ENCODE results near the gene ZC3HAV1L.
"Not testable (repeated sequence)": the region's sequence is repeated elsewhere in the genome, so short reads cannot be mapped to it uniquely, and the experiment has no call there.

ZC3HAV1L gene

GRCh38 chr7:139035586-139036353, at the start of gene ZC3HAV1L:
TSS of gene ZC3HAV1L (minus strand) at chr7:139036042. CDS start at chr7:139036017, 25 bp downstream.
- Histone ChIP-seq H3K27ac (ENCODE audit: low read length) (no peak within 1 kb of the TSS), H3K4me1 (ENCODE audit: insufficient read depth, low read length) (peaks cover 11% of the 10 kb centered on the region; the same call in 1 of the 2 replicates), H3K27me3 (ENCODE audit: insufficient read depth, low read length) (peaks cover 12% of the 10 kb centered on the region), H3K9me3 (ENCODE audit: insufficient read depth, low read depth, low read length) (no peaks in the 10 kb centered on the region), H3K9ac (ENCODE audit: low read depth, low read length) (peak within 1 kb of the TSS; percentile 82; the same call in 1 of the 2 replicates), H3K36me3 (ENCODE audit: insufficient read depth, low read depth, low read length) (peaks cover 24% of the 10 kb centered on the region), H3K4me3 (ENCODE audit: low read length) (peak within 1 kb of the TSS; percentile 79)

GRCh38 chr7:139084709-139085108, 48.9 kb upstream of the ZC3HAV1L start:
- no peak overlapping the region for H3K27ac ChIP-seq (ENCODE audit: low read length)

GRCh38 chr7:139081584-139081983, 45.7 kb upstream of the ZC3HAV1L start:
- no peaks in the 10 kb centered on the region for H3K9me3 ChIP-seq (ENCODE audit: insufficient read depth, low read depth, low read length)
- peaks cover 89% of the 10 kb centered on the region for H3K36me3 ChIP-seq (ENCODE audit: insufficient read depth, low read depth, low read length)
- no peak overlapping the region for H3K27ac ChIP-seq (ENCODE audit: low read length)
- H3K4me1 ChIP-seq (ENCODE audit: insufficient read depth, low read length): no peaks in the 10 kb centered on the region
- no peak overlapping the region for H3K9ac ChIP-seq (ENCODE audit: low read depth, low read length)
- no peak overlapping the region for H3K4me3 ChIP-seq (ENCODE audit: low read length)
- H3K27me3 ChIP-seq (ENCODE audit: insufficient read depth, low read length): no peaks in the 10 kb centered on the region

More at GRCh38 chr7:139084709-139085108, 48.9 kb upstream of the ZC3HAV1L start:
- Histone ChIP-seq H3K27me3 (ENCODE audit: insufficient read depth, low read length) (no peaks in the 10 kb centered on the region), H3K4me1 (ENCODE audit: insufficient read depth, low read length) (no peaks in the 10 kb centered on the region), H3K36me3 (ENCODE audit: insufficient read depth, low read depth, low read length) (peaks cover 80% of the 10 kb centered on the region), H3K4me3 (ENCODE audit: low read length) (no peak overlapping the region), H3K9ac (ENCODE audit: low read depth, low read length) (no peak overlapping the region), H3K9me3 (ENCODE audit: insufficient read depth, low read depth, low read length) (no peaks in the 10 kb centered on the region)

- no peak overlapping the region for H3K9ac ChIP-seq (ENCODE audit: low read depth, low read length)
- no peaks in the 10 kb centered on the region for H3K9me3 ChIP-seq (ENCODE audit: insufficient read depth, low read depth, low read length)
- no peak overlapping the region for H3K4me3 ChIP-seq (ENCODE audit: low read length)
- no peaks in the 10 kb centered on the region for H3K4me1 ChIP-seq (ENCODE audit: insufficient read depth, low read length)
- no peaks in the 10 kb centered on the region for H3K27me3 ChIP-seq (ENCODE audit: insufficient read depth, low read length)
- H3K27ac ChIP-seq (ENCODE audit: low read length): no peak overlapping the region
- peaks cover 92% of the 10 kb centered on the region for H3K36me3 ChIP-seq (ENCODE audit: insufficient read depth, low read depth, low read length)
These were observed 45.1 kb upstream of the ZC3HAV1L start for GRCh38 chr7:139080905-139081304.

GRCh38 chr7:139079861-139080260, 44.0 kb upstream of the ZC3HAV1L start:
- peaks cover 87% of the 10 kb centered on the region for H3K36me3 ChIP-seq (ENCODE audit: insufficient read depth, low read depth, low read length)
- no peak overlapping the region for H3K4me3 ChIP-seq (ENCODE audit: low read length)
- H3K27ac ChIP-seq (ENCODE audit: low read length): no peak overlapping the region
- no peaks in the 10 kb centered on the region for H3K9me3 ChIP-seq (ENCODE audit: insufficient read depth, low read depth, low read length)
- H3K9ac ChIP-seq (ENCODE audit: low read depth, low read length): no peak overlapping the region
- no peaks in the 10 kb centered on the region for H3K27me3 ChIP-seq (ENCODE audit: insufficient read depth, low read length)
- no peaks in the 10 kb centered on the region for H3K4me1 ChIP-seq (ENCODE audit: insufficient read depth, low read length)

- Histone ChIP-seq H3K9me3 (ENCODE audit: insufficient read depth, low read depth, low read length) (no peaks in the 10 kb centered on the region), H3K27ac (ENCODE audit: low read length) (no peak overlapping the region), H3K27me3 (ENCODE audit: insufficient read depth, low read length) (no peaks in the 10 kb centered on the region), H3K9ac (ENCODE audit: low read depth, low read length) (no peak overlapping the region), H3K4me3 (ENCODE audit: low read length) (no peak overlapping the region), H3K4me1 (ENCODE audit: insufficient read depth, low read length) (no peaks in the 10 kb centered on the region), H3K36me3 (ENCODE audit: insufficient read depth, low read depth, low read length) (peaks cover 81% of the 10 kb centered on the region)
These were observed 43.1 kb upstream of the ZC3HAV1L start for GRCh38 chr7:139078911-139079310.

- H3K27ac ChIP-seq (ENCODE audit: low read length): no peak overlapping the region
- H3K9ac ChIP-seq (ENCODE audit: low read depth, low read length): no peak overlapping the region
- H3K36me3 ChIP-seq (ENCODE audit: insufficient read depth, low read depth, low read length): peaks cover 80% of the 10 kb centered on the region
- no peaks in the 10 kb centered on the region for H3K9me3 ChIP-seq (ENCODE audit: insufficient read depth, low read depth, low read length)
- H3K4me1 ChIP-seq (ENCODE audit: insufficient read depth, low read length): no peaks in the 10 kb centered on the region
- no peaks in the 10 kb centered on the region for H3K27me3 ChIP-seq (ENCODE audit: insufficient read depth, low read length)
- H3K4me3 ChIP-seq (ENCODE audit: low read length): no peak overlapping the region
These were observed 42.6 kb upstream of the ZC3HAV1L start for GRCh38 chr7:139078399-139078798.

- not testable (repeated sequence) for H3K27ac ChIP-seq (ENCODE audit: low read length); H3K4me3 ChIP-seq (ENCODE audit: low read length); H3K9me3 ChIP-seq (ENCODE audit: insufficient read depth, low read depth, low read length); H3K4me1 ChIP-seq (ENCODE audit: insufficient read depth, low read length); H3K9ac ChIP-seq (ENCODE audit: low read depth, low read length); H3K27me3 ChIP-seq (ENCODE audit: insufficient read depth, low read length)
- H3K36me3 ChIP-seq (ENCODE audit: insufficient read depth, low read depth, low read length): peaks cover 77% of the 10 kb centered on the region
These were observed 41.9 kb upstream of the ZC3HAV1L start for GRCh38 chr7:139077706-139078105.

GRCh38 chr7:139075871-139076686, 40.2 kb upstream of the ZC3HAV1L start:
- H3K27ac ChIP-seq (ENCODE audit: low read length): no peak overlapping the region
- H3K4me3 ChIP-seq (ENCODE audit: low read length): no peak overlapping the region
- peaks cover 80% of the 10 kb centered on the region for H3K36me3 ChIP-seq (ENCODE audit: insufficient read depth, low read depth, low read length)
- H3K9me3 ChIP-seq (ENCODE audit: insufficient read depth, low read depth, low read length): no peaks in the 10 kb centered on the region
- H3K27me3 ChIP-seq (ENCODE audit: insufficient read depth, low read length): no peaks in the 10 kb centered on the region
- no peak overlapping the region for H3K9ac ChIP-seq (ENCODE audit: low read depth, low read length)
- no peaks in the 10 kb centered on the region for H3K4me1 ChIP-seq (ENCODE audit: insufficient read depth, low read length)

GRCh38 chr7:139075031-139075652, 39.3 kb upstream of the ZC3HAV1L start:
- Histone ChIP-seq H3K27me3 (ENCODE audit: insufficient read depth, low read length) (no peaks in the 10 kb centered on the region), H3K27ac (ENCODE audit: low read length) (no peak overlapping the region), H3K4me1 (ENCODE audit: insufficient read depth, low read length) (no peaks in the 10 kb centered on the region), H3K9me3 (ENCODE audit: insufficient read depth, low read depth, low read length) (no peaks in the 10 kb centered on the region), H3K9ac (ENCODE audit: low read depth, low read length) (no peak overlapping the region), H3K4me3 (ENCODE audit: low read length) (no peak overlapping the region), H3K36me3 (ENCODE audit: insufficient read depth, low read depth, low read length) (peaks cover 72% of the 10 kb centered on the region)

- H3K27ac ChIP-seq (ENCODE audit: low read length): no peak overlapping the region
- no peaks in the 10 kb centered on the region for H3K4me1 ChIP-seq (ENCODE audit: insufficient read depth, low read length)
- no peak overlapping the region for H3K9ac ChIP-seq (ENCODE audit: low read depth, low read length)
- peaks cover 70% of the 10 kb centered on the region for H3K36me3 ChIP-seq (ENCODE audit: insufficient read depth, low read depth, low read length)
- H3K27me3 ChIP-seq (ENCODE audit: insufficient read depth, low read length): no peaks in the 10 kb centered on the region
- no peak overlapping the region for H3K4me3 ChIP-seq (ENCODE audit: low read length)
- H3K9me3 ChIP-seq (ENCODE audit: insufficient read depth, low read depth, low read length): no peaks in the 10 kb centered on the region
These were observed 37.0 kb upstream of the ZC3HAV1L start for GRCh38 chr7:139072796-139073195.
